Measurements from ENCODE around the gene ACTRT2. TPM values are rescaled to one million over a fixed set of nuclear protein-coding genes. Genes with fewer than 3 reads are reported as not detected.

ACTRT2 gene
- total and polyA plus RNA-seq, 2 experiments from 2014 or later: not detected

DNA sequence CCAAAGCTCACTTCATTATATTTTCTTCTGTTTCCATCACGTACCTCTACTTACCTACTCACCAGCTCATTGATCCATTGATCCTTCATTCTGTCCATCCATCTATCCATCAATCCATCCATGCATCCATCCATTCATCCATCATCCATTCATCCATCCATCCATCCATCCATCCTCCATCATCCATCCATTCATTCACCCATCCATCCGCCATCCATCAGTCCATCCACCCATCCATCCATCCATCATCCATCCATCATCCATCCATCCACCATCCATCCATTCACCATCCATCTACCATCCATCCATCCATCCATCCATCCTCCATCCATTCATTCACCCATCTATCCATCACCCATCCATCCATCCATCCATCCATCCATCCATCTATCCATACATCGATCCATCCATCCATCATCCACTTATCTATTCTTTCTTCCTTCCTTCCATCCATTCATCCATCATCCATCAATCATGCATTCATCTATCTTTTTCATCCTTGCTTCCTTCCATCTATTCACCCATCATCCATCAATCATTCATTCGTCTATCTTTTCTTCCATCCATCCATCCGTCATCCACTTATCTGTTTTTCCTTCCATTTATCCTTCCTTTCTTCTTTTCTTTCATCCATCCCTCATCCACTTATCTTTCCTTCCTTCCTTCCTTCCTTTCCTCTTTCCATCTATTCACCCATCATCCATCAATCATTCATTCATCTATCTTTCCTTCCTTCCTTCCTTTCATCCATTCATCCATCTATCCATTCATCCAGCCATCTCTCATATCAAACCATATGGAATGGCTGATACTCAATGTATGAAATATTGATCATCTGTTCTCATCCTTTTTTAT is 35.3 kb upstream of the ACTRT2 start:
- WGBS, 2 experiments (ENCODE audit: low coverage in 1 of 2, low lambda C conversion rate in 2 of 2, missing lambda C conversion rate in 2 of 2): 43 to 44% methylated on average over 5 of the region's 5 CpGs
- Histone ChIP-seq H3K4me1 (ENCODE audit: insufficient read depth) (no peaks in the 10 kb centered on the region), H3F3A (ENCODE audit: insufficient read depth) (no peaks in the 10 kb centered on the region), H4K20me1 (ENCODE audit: insufficient read depth) (no peaks in the 10 kb centered on the region), H3K9ac (no peak overlapping the region), H3K36me3 (ENCODE audit: low read depth) (no peaks in the 10 kb centered on the region), H3K27me3 (replicated peaks; ENCODE audit: insufficient read depth) (no peaks in the 10 kb centered on the region), H3K79me2 (ENCODE audit: insufficient read depth) (no peaks in the 10 kb centered on the region), H2AFZ (no peak overlapping the region), H3K9me2 (ENCODE audit: insufficient read depth) (no peaks in the 10 kb centered on the region), H3K9me3 (ENCODE audit: low read depth) (no peaks in the 10 kb centered on the region), H3K27ac (no peak overlapping the region), H3K4me3 (no peak overlapping the region), H3K4me2 (ENCODE audit: unreplicated experiment) (no peak overlapping the region)
- no peak for DNase-seq
- TF ChIP-seq EZH2 (IDR thresholded peaks at IDR 0.05; ENCODE audit: insufficient read depth, poor library complexity, severe bottlenecking) (no peak), EZH2phosphoT487 (IDR thresholded peaks at IDR 0.05; ENCODE audit: insufficient read depth, low read depth) (no peak)
- in situ Hi-C loops (cut with MboI): no loop called here

DNA sequence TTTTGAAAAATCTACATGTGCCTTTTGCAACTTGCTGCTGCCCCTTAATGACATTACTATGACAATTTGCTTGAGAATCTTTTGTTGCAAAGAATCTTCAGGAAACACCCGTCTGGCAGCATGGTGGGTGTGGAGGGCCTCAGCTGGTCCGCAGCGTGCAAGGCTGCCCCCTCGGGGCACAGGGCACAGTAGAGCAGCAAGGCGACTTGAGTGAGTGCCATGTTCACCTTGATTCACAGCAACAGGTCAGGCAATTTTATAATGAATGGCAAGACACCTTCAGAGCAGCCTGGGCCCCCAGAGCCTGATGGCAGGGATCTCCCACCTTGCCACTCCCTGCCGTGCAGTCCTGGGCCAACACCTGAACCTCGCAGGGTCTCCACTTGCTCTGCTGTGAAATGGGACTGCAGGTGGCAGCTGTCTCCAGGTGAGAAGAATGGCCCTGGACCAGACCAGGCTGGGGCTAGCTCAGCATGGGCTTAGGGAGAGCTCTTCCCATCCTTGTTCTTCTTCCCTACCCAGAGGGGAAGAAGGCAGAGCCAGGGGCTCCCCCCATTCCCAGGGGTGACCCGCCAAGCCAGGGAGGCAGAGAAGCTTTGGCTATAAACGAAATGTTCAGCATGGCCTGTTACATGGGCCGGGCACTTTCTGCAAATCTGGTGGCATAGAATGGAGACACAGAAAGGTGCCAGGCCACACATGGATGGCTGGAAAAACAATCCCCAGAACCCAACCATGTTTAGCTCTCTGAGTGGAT is 34.5 kb upstream of the ACTRT2 start:
- Histone ChIP-seq H3K36me3 (ENCODE audit: low read depth) (no peaks in the 10 kb centered on the region), H3K27me3 (replicated peaks; ENCODE audit: insufficient read depth) (no peaks in the 10 kb centered on the region), H3K9ac (no peak overlapping the region), H3K9me2 (ENCODE audit: insufficient read depth) (no peaks in the 10 kb centered on the region), H3K9me3 (ENCODE audit: low read depth) (no peaks in the 10 kb centered on the region), H4K20me1 (ENCODE audit: insufficient read depth) (no peaks in the 10 kb centered on the region), H3K4me2 (ENCODE audit: unreplicated experiment) (no peak overlapping the region), H3K79me2 (ENCODE audit: insufficient read depth) (no peaks in the 10 kb centered on the region), H3K27ac (no peak overlapping the region), H3K4me3 (no peak overlapping the region), H2AFZ (no peak overlapping the region), H3F3A (ENCODE audit: insufficient read depth) (no peaks in the 10 kb centered on the region), H3K4me1 (ENCODE audit: insufficient read depth) (no peaks in the 10 kb centered on the region)
- DNase-seq: no peak
- 31 to 45% methylated on average over 10 of the region's 10 CpGs for WGBS, 2 experiments (ENCODE audit: low coverage in 1 of 2, low lambda C conversion rate in 2 of 2, missing lambda C conversion rate in 2 of 2)
- in situ Hi-C loops (cut with MboI): no loop called here
- TF ChIP-seq EZH2phosphoT487 (IDR thresholded peaks at IDR 0.05; ENCODE audit: insufficient read depth, low read depth) (no peak), EZH2 (IDR thresholded peaks at IDR 0.05; ENCODE audit: insufficient read depth, poor library complexity, severe bottlenecking) (no peak)

DNA sequence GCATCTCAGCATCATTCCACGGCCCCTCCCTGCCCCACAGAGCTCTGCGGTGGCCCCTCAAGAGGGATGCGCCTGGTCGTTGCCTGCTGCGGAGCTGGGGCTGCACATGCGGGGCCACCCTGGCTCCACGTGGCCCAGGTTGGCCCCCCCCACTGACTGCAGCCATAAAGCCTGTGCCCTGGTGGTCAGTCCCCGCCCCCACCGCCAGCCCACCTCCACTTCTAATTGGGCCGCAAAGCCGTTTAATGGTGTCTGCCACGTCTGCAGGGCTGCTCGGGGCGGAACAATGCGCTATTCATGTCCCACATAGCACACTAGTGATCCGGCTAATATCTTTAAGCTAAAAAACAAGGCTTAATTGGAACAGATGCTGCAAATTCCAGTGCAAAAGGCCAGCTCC is 33.5 kb upstream of the ACTRT2 start:
- TF ChIP-seq EZH2 (IDR thresholded peaks at IDR 0.05; ENCODE audit: insufficient read depth, poor library complexity, severe bottlenecking): no peak
- TF ChIP-seq EZH2phosphoT487 (IDR thresholded peaks at IDR 0.05; ENCODE audit: insufficient read depth, low read depth): no peak
- no peaks in the 10 kb centered on the region for H3K79me2 ChIP-seq (ENCODE audit: insufficient read depth)
- H3K4me1 ChIP-seq (ENCODE audit: insufficient read depth): no peaks in the 10 kb centered on the region
- no peaks in the 10 kb centered on the region for H3K9me3 ChIP-seq (ENCODE audit: low read depth)
- H3K4me3 ChIP-seq: no peak overlapping the region
- no peaks in the 10 kb centered on the region for H4K20me1 ChIP-seq (ENCODE audit: insufficient read depth)
- H3K4me2 ChIP-seq (ENCODE audit: unreplicated experiment): no peak overlapping the region
- no peaks in the 10 kb centered on the region for H3K9me2 ChIP-seq (ENCODE audit: insufficient read depth)
- DNase-seq: no peak
- no peak overlapping the region for H2AFZ ChIP-seq
- no peak overlapping the region for H3K27ac ChIP-seq
- in situ Hi-C loops (cut with MboI): no loop called here
- no peaks in the 10 kb centered on the region for H3K36me3 ChIP-seq (ENCODE audit: low read depth)
- H3K27me3 ChIP-seq (replicated peaks; ENCODE audit: insufficient read depth): no peaks in the 10 kb centered on the region
- no peaks in the 10 kb centered on the region for H3F3A ChIP-seq (ENCODE audit: insufficient read depth)
- WGBS, 2 experiments (ENCODE audit: low coverage in 1 of 2, low lambda C conversion rate in 2 of 2, missing lambda C conversion rate in 2 of 2): 48 to 49% methylated on average over 15 to 16 of the region's 16 CpGs
- H3K9ac ChIP-seq: no peak overlapping the region

DNA sequence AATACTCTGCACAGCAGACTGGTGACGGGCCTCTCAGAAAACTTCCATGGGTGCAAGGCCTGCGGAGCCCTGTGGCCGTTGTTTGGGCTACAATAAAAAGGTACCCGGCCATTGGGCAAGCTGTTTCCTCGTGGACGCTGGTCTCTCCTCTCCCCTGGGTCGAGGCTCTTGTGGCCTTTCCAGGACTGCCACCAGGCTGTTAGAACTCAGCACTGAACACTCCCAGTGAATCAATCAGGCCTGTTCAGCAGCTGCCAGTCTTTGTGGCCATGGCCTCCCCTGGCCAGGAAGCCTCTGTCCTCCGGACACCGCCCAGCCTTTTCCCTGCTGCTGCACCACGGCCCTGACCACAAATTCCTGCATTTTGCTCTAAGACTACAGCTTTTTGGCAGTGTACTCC is 33.0 kb upstream of the ACTRT2 start:
- Histone ChIP-seq H3K9me2 (ENCODE audit: insufficient read depth) (no peaks in the 10 kb centered on the region), H3K4me2 (ENCODE audit: unreplicated experiment) (no peak overlapping the region), H2AFZ (no peak overlapping the region), H4K20me1 (ENCODE audit: insufficient read depth) (no peaks in the 10 kb centered on the region), H3K4me3 (no peak overlapping the region), H3F3A (ENCODE audit: insufficient read depth) (no peaks in the 10 kb centered on the region), H3K27me3 (replicated peaks; ENCODE audit: insufficient read depth) (no peaks in the 10 kb centered on the region), H3K9me3 (ENCODE audit: low read depth) (no peaks in the 10 kb centered on the region), H3K36me3 (ENCODE audit: low read depth) (no peaks in the 10 kb centered on the region), H3K9ac (no peak overlapping the region), H3K4me1 (ENCODE audit: insufficient read depth) (no peaks in the 10 kb centered on the region), H3K27ac (no peak overlapping the region), H3K79me2 (ENCODE audit: insufficient read depth) (no peaks in the 10 kb centered on the region)
- no peak for DNase-seq
- in situ Hi-C loops (cut with MboI): no loop called here
- WGBS, 2 experiments (ENCODE audit: low coverage in 1 of 2, low lambda C conversion rate in 2 of 2, missing lambda C conversion rate in 2 of 2): 37 to 44% methylated on average over 10 of the region's 10 CpGs
- TF ChIP-seq EZH2phosphoT487 (IDR thresholded peaks at IDR 0.05; ENCODE audit: insufficient read depth, low read depth) (no peak), EZH2 (IDR thresholded peaks at IDR 0.05; ENCODE audit: insufficient read depth, poor library complexity, severe bottlenecking) (no peak)
